GM10266 (cell line): Measurements from ENCODE around the gene SNAPIN.
A peak's percentile ranks its signal among the peaks of the same experiment; 100 is the strongest.
"Not testable (repeated sequence)": the region's sequence is repeated elsewhere in the genome, so short reads cannot be mapped to it uniquely, and the experiment has no call there.

ENCODE experiments used
- DNase-seq: peaks from one replicate; pipeline ENCODE4 v3.0.0; 2012; ENCODE audit errors: extremely low spot score
- CTCF ChIP-seq: IDR thresholded peaks from 2 replicates; pipeline ENCODE4 v1.5.1; 2012; ENCODE audit warnings: mild to moderate bottlenecking, low read depth; ENCODE audit not compliant: control insufficient read depth, insufficient read depth; ENCODE audit errors: missing control alignments

SNAPIN gene

GRCh38 chr1:153633161-153633753, 25.2 kb upstream of the SNAPIN start:
- DNase-seq = no peak
- no peak for TF ChIP-seq CTCF

- DNase-seq = peak; percentile 92
- TF ChIP-seq CTCF = no peak
Measured at GRCh38 chr1:153633754-153634665, 24.5 kb upstream of the SNAPIN start, which contains the start of gene CHTOP. Gene CHTOP, plus strand, starts transcription at chr1:153634066. Its CDS starts 2,523 bp downstream, at chr1:153636589.

- DNase-seq = no peak
- no peak for TF ChIP-seq CTCF
Measured at GRCh38 chr1:153635872-153636271, 22.6 kb upstream of the SNAPIN start.

GRCh38 chr1:153636312-153636711, 22.2 kb upstream of the SNAPIN start:
- no peak for DNase-seq
- no peak for TF ChIP-seq CTCF

- no peak for TF ChIP-seq CTCF
- DNase-seq = no peak
Measured at GRCh38 chr1:153638261-153638660, 20.2 kb upstream of the SNAPIN start.

GRCh38 chr1:153639280-153639679, 19.2 kb upstream of the SNAPIN start:
- TF ChIP-seq CTCF = no peak
- DNase-seq = no peak

- DNase-seq = not testable (repeated sequence)
Measured at GRCh38 chr1:153640213-153640612, 18.3 kb upstream of the SNAPIN start.
